HG03520 (cell line): Measurements from ENCODE around the gene ATXN3L.
"Not testable (repeated sequence)": the region's sequence is repeated elsewhere in the genome, so short reads cannot be mapped to it uniquely, and the experiment has no call there.

Source experiments
- ATAC-seq: cut with Tn5 transposase; IDR thresholded peaks from one replicate; pipeline ENCODE4 v1.9.1; 2021; ENCODE audit warnings: mild to moderate bottlenecking, moderate library complexity; ENCODE audit not compliant: unreplicated experiment

Gene ATXN3L

DNA sequence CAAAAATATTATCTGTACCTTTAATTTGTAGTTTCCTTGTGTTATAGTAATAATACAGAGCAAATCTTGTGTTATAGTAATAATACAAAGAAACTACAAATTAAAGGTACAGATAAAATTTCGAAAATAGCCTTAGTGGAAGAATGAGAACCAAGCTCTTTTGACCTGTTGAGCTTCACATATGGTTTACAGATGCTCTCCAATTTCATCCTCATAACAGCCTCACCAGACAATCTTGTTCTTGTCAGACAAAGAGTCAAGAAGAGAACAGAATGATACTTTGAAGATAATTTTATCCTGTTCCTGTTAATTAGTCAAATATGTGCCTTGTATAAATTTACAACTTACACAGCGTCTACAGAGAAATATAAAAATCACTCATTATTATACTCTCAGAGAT lies 12.8 kb downstream of the ATXN3L start:
- ATAC-seq = no peak

DNA sequence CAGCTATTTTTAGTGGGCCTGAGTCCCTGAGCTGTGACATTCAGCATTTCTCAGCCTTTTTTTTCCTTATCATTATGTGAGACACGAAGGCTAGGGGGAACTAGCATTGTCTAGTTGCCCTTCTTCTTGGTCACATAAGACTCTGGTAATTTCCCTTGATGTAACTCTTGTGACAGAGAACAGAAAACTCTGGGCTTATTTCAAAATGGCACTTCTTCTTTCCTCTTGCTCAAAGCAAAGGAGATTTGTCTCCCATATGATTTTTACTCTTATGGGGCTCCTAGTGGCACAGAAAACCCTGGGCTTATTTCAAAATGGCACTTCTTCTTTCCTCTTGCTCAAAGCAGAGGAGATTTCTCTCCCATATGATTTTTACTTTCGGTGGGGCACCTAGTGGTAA lies 14.7 kb downstream of the ATXN3L start:
- no peak for ATAC-seq

- no peak for ATAC-seq
Measured at GRCh38 chrX:13304052-13304451, 15.8 kb downstream of the ATXN3L start.

GRCh38 chrX:13303248-13303647 lies 16.6 kb downstream of the ATXN3L start:
- ATAC-seq = not testable (repeated sequence)

- no peak for ATAC-seq
Measured at GRCh38 chrX:13298836-13299235, 21.0 kb downstream of the ATXN3L start.

- ATAC-seq = no peak
Measured at GRCh38 chrX:13295841-13296240, 24.0 kb downstream of the ATXN3L start.

GRCh38 chrX:13293700-13294099 lies 26.2 kb downstream of the ATXN3L start:
- no peak for ATAC-seq

DNA sequence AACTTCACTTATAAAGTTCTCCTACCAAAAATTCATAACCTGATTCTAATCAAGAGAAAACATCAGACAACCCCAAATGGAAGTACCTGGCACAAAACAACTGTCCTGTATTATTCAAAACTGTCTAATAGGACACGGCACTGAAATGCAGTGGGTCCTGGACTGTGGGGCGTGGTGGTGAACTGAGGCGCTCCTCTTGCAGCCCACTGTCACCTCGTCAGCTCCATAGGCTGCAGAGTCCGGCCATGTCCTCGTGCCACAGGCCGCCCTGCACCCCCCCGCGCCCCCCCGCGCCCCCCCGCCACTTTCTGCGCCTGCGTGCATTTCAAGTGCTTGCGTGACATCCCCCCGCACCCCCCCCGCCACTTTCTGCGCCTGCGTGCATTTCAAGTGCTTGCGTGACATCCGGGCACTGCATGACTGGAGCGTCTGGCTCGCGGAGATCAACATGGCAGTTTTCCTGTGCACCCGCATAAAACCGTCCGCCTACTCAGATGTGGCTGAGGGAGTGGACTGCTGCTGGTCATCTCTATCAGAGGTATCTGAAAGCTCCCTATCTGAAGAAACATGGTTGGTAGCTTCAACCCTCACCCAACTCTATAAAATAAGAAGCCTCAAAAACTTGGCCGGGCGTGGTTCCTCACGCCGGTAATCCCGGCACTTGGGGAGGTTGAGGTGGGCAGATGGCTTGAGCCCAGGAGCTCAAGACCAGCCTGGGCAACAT lies 28.8 kb downstream of the ATXN3L start:
- ATAC-seq = no peak

GRCh38 chrX:13288671-13289070 lies 31.2 kb downstream of the ATXN3L start:
- ATAC-seq = no peak

- ATAC-seq = no peak
Measured at GRCh38 chrX:13287816-13288215, 32.0 kb downstream of the ATXN3L start.

DNA sequence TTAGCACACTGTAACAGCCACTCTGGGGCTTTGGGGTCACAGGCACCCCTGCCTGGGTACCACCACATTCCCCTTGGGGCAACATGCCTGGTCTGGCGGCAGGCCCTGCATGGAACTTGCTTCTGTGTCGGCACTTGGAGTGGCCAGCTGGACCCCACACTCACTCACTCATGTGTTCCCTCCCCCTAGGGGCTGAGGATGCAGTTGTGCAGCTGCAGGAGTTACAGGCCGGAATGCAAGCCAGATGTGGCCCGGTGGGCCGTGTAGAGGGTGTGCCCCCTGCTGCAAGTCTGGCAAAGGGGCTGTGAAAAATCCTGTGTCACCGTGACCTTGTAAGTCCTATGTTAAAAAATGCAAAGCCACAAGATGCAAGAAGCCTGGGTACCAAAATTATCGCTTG lies 34.2 kb downstream of the ATXN3L start:
- no peak for ATAC-seq

DNA sequence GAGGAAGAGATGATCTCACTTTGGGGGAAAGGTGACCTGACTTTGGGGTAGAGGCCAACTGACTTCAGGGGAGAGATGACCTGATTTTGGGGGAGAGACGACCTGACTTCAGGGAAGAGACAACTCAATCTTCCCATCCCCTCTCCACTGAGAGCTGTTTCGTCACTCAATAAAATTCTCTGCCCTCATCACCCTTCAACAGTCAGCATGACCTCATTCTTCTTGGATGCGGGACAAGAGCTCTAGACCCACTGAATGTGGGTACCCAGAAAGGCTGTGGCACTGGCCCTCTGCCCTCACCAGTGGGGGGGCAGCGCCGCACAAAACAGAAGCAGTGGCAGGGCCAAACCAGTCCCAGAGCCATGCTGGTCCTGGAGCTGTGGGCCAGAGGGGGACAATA lies 34.6 kb downstream of the ATXN3L start:
- ATAC-seq = no peak

- no peak for ATAC-seq
Measured at GRCh38 chrX:13284570-13284969, 35.3 kb downstream of the ATXN3L start.

DNA sequence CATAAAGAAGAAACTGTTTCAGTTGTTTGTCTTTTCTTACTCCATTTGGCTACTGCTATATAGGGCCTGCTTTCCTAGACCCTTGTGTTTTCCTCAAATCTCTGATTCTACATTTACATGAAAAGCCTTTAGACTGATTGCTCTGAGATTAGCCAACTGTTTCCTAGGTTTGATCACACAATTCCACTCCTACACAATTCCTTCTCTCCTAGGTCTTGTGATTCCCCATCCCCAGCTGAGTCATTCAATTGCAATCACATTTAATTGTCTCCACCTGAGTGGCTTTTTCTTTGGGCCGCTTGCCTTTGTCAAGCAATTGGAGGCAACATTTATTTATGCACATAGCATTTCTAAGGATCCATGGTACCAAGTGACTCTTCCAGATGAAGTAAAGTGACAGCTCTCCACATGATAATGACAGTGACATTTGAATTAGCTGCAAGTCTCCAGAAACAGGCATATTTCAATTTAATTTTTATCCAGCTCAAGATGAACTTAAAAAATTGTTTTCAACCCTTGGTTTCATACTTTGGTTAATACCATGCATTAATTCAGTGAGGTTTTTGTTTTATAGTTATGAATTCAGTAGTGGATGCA lies 35.8 kb downstream of the ATXN3L start:
- ATAC-seq = no peak

- ATAC-seq = no peak
Measured at GRCh38 chrX:13283512-13283911, 36.3 kb downstream of the ATXN3L start.

- no peak for ATAC-seq
Measured at GRCh38 chrX:13281289-13281688, 38.6 kb downstream of the ATXN3L start.

DNA sequence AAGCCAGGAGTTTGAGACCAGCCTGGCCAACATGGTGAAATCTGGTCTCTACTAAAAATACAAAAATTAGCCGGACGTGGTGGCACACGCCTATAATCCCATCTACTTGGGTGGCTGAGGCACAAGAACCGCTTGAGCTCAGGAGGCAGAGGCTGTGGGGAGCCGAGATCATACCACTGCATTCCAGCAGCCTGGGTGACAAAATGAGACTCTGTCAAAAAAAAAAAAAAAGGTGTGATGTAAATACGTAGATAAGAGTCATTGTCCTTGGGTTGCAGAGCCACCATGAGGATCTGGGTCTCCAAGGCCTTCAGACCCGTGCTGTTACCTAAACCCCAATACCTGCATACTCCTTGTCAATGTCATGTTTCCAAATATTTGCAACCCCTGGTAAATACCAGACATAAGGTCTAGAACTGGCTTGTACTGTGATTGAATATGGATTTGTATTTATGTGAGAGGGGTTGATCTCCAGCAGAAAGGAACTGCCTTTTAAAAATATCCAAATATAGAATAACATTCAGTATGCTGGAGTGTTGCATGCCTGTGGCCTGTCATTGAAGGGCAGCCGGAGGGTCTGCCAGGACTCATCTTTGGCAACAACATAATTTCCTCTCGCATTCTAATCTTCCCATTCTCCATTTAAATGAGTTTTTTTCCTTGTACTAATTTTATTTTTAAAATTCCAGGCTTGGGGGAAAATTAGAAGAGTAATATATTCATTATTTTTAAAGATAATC lies 40.4 kb downstream of the ATXN3L start:
- no peak for ATAC-seq

- ATAC-seq = no peak
Measured at GRCh38 chrX:13277539-13277938, 42.3 kb downstream of the ATXN3L start.

- ATAC-seq = no peak
Measured at GRCh38 chrX:13276991-13277390, 42.9 kb downstream of the ATXN3L start.

DNA sequence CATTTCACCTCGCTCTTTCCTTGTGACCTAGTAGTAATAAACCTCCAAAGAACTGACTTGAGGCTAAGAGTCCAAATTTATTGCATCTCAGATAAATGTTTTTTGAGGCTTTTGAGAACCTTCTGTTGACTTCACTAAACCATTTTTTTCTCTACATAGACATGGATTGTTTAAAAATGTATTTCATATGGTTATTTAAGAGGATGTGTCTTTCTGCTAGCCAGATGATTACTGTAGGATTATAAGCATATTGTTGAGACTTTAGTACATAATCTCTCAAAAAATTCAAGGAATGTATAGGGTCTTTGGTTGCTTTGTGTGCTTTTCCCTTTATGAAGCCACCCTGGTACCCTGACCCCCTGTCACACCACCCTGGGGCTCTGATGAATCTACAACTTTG lies 44.8 kb downstream of the ATXN3L start:
- ATAC-seq = no peak

DNA sequence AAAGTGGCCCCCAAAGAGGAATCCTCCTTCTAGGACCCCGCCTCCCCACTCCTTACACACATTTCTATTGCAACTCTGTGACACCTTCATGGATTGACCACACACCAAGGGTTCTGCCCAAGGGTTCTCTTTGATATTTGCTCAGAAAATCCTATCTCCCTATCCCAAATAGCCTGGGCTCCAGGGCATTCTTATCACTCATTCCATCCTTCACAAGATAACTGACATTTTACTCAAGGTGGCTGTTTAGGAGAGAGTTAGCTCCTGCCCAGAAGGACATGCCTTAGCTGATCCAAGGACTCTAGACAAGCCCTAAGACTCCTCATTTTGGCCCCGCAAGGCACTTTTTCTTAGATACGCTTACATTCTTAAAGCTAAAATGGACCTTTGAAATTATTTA lies 47.4 kb downstream of the ATXN3L start:
- no peak for ATAC-seq

- no peak for ATAC-seq
Measured at GRCh38 chrX:13271511-13271910, 48.3 kb downstream of the ATXN3L start.
